KOPT-K1 (cell line): ENCODE results near the gene RBFOX1.

ENCODE experiments used
- H3K27ac ChIP-seq: fragments of 200-600 bp; sonication (generic); 2 replicates; pipeline ENCODE4 v1.5.1; 2016; ENCODE audit warnings: antibody characterized with exemption, mild to moderate bottlenecking, low read depth, low read length; ENCODE audit not compliant: poor library complexity, severe bottlenecking
- H3K36me3 ChIP-seq: fragments of 200-600 bp; sonication (generic); 2 replicates; pipeline ENCODE4 v1.5.1; 2017; ENCODE audit warnings: antibody characterized with exemption, mild to moderate bottlenecking, low read length, moderate library complexity; ENCODE audit not compliant: insufficient read depth
- H3K9me3 ChIP-seq: fragments of 200-600 bp; sonication (generic); 2 replicates; pipeline ENCODE4 v1.5.1; 2017; ENCODE audit warnings: antibody characterized with exemption, low read length, mild to moderate bottlenecking; ENCODE audit not compliant: insufficient read depth, poor library complexity, severe bottlenecking

The RBFOX1 gene

GRCh38 chr16:7744546-7745264 lies 412.1 kb downstream of the RBFOX1 start:
- no peaks in the 10 kb centered on the region for H3K9me3 ChIP-seq
- no peaks in the 10 kb centered on the region for H3K36me3 ChIP-seq
- no peak overlapping the region for H3K27ac ChIP-seq

GRCh38 chr16:7745276-7745675 lies 412.6 kb downstream of the RBFOX1 start:
- no peaks in the 10 kb centered on the region for H3K36me3 ChIP-seq
- H3K27ac ChIP-seq, result no peak overlapping the region
- H3K9me3 ChIP-seq, result no peaks in the 10 kb centered on the region

GRCh38 chr16:7746941-7747340 lies 414.3 kb downstream of the RBFOX1 start:
- no peaks in the 10 kb centered on the region for H3K9me3 ChIP-seq
- H3K36me3 ChIP-seq, result no peaks in the 10 kb centered on the region
- H3K27ac ChIP-seq, result no peak overlapping the region

- Histone ChIP-seq H3K36me3 (no peaks in the 10 kb centered on the region), H3K9me3 (no peaks in the 10 kb centered on the region)
Measured at GRCh38 chr16:7748522-7748921, 415.9 kb downstream of the RBFOX1 start.

GRCh38 chr16:7755347-7755882 lies 422.8 kb downstream of the RBFOX1 start:
- Histone ChIP-seq H3K27ac (no peak overlapping the region), H3K9me3 (no peaks in the 10 kb centered on the region), H3K36me3 (no peaks in the 10 kb centered on the region)

More at GRCh38 chr16:7748522-7748921, 415.9 kb downstream of the RBFOX1 start:
- no peak overlapping the region for H3K27ac ChIP-seq
